AG09319 (cell line): Measurements from ENCODE around the gene FOLR2.
"Not testable (repeated sequence)": the region's sequence is repeated elsewhere in the genome, so short reads cannot be mapped to it uniquely, and the experiment has no call there.

Source experiments
- DNase-seq: peaks from one replicate; pipeline ENCODE4 v3.0.0-alpha.2; 2010; ENCODE audit warnings: low read depth; ENCODE audit errors: extremely low read depth
- CTCF ChIP-seq: IDR thresholded peaks from 2 replicates; pipeline ENCODE4 v1.5.1; 2011; ENCODE audit warnings: low read depth, mild to moderate bottlenecking, inconsistent platforms, low read length, moderate library complexity

Gene FOLR2

GRCh38 chr11:72259490-72259889 lies 42.9 kb downstream of the FOLR2 start:
- no peak for DNase-seq
- no peak for TF ChIP-seq CTCF

GRCh38 chr11:72260574-72260973 lies 44.0 kb downstream of the FOLR2 start:
- no peak for TF ChIP-seq CTCF
- DNase-seq, result no peak

- no peak for TF ChIP-seq CTCF
- DNase-seq, result no peak
Observed at GRCh38 chr11:72263361-72263760, 46.8 kb downstream of the FOLR2 start.

- TF ChIP-seq CTCF, result no peak
- DNase-seq, result no peak
Observed at GRCh38 chr11:72265951-72266350, 49.4 kb downstream of the FOLR2 start.

- DNase-seq, result not testable (repeated sequence)
Observed at GRCh38 chr11:72266960-72267359, 50.4 kb downstream of the FOLR2 start.

- TF ChIP-seq CTCF, result no peak
Observed at GRCh38 chr11:72267956-72268617, 51.5 kb downstream of the FOLR2 start.

More at GRCh38 chr11:72267956-72268617, 51.5 kb downstream of the FOLR2 start:
- DNase-seq, result no peak
